ENCODE data around the gene HDAC4.

Gene HDAC4

GRCh38 chr2:239141021-239141760 is 259.6 kb downstream of the HDAC4 start:
- no peak overlapping the region for H3K27ac ChIP-seq (ENCODE audit: insufficient read depth, low read length, poor library complexity, severe bottlenecking)

GRCh38 chr2:239140346-239141020 is 260.3 kb downstream of the HDAC4 start:
- Histone ChIP-seq H3K9me3 (ENCODE audit: control insufficient read depth, low read length) (no peaks in the 10 kb centered on the region), H3K27me3 (replicated peaks; ENCODE audit: control insufficient read depth, insufficient read depth, low read length, poor library complexity, severe bottlenecking) (no peaks in the 10 kb centered on the region), H3K27ac (ENCODE audit: insufficient read depth, low read length, poor library complexity, severe bottlenecking) (no peak overlapping the region), H3K4me3 (ENCODE audit: insufficient read depth, low read depth, low read length, poor library complexity, severe bottlenecking) (no peak overlapping the region), H3K4me1 (ENCODE audit: control insufficient read depth, insufficient read depth, low read length, poor library complexity, severe bottlenecking) (no peaks in the 10 kb centered on the region), H3K36me3 (ENCODE audit: control insufficient read depth, insufficient read depth, low read length) (peaks cover 74% of the 10 kb centered on the region)
- DNase-seq: no peak

More at GRCh38 chr2:239141021-239141760, 259.6 kb downstream of the HDAC4 start:
- no peak for DNase-seq
- Histone ChIP-seq H3K4me1 (ENCODE audit: control insufficient read depth, insufficient read depth, low read length, poor library complexity, severe bottlenecking) (no peaks in the 10 kb centered on the region), H3K4me3 (ENCODE audit: insufficient read depth, low read depth, low read length, poor library complexity, severe bottlenecking) (no peak overlapping the region), H3K36me3 (ENCODE audit: control insufficient read depth, insufficient read depth, low read length) (peaks cover 68% of the 10 kb centered on the region), H3K27me3 (replicated peaks; ENCODE audit: control insufficient read depth, insufficient read depth, low read length, poor library complexity, severe bottlenecking) (no peaks in the 10 kb centered on the region), H3K9me3 (ENCODE audit: control insufficient read depth, low read length) (no peaks in the 10 kb centered on the region)

- no peak for DNase-seq
- Histone ChIP-seq H3K27me3 (replicated peaks; ENCODE audit: control insufficient read depth, insufficient read depth, low read length, poor library complexity, severe bottlenecking) (no peaks in the 10 kb centered on the region), H3K9me3 (ENCODE audit: control insufficient read depth, low read length) (no peaks in the 10 kb centered on the region), H3K27ac (ENCODE audit: insufficient read depth, low read length, poor library complexity, severe bottlenecking) (no peak overlapping the region), H3K4me1 (ENCODE audit: control insufficient read depth, insufficient read depth, low read length, poor library complexity, severe bottlenecking) (no peaks in the 10 kb centered on the region), H3K36me3 (ENCODE audit: control insufficient read depth, insufficient read depth, low read length) (peaks cover 69% of the 10 kb centered on the region), H3K4me3 (ENCODE audit: insufficient read depth, low read depth, low read length, poor library complexity, severe bottlenecking) (no peak overlapping the region)
These were observed 261.3 kb downstream of the HDAC4 start for GRCh38 chr2:239139566-239139965.

GRCh38 chr2:239139101-239139500 is 261.7 kb downstream of the HDAC4 start:
- H3K27ac ChIP-seq (ENCODE audit: insufficient read depth, low read length, poor library complexity, severe bottlenecking): no peak overlapping the region
- H3K36me3 ChIP-seq (ENCODE audit: control insufficient read depth, insufficient read depth, low read length): peaks cover 70% of the 10 kb centered on the region
- no peak overlapping the region for H3K4me3 ChIP-seq (ENCODE audit: insufficient read depth, low read depth, low read length, poor library complexity, severe bottlenecking)
- no peaks in the 10 kb centered on the region for H3K9me3 ChIP-seq (ENCODE audit: control insufficient read depth, low read length)
- H3K4me1 ChIP-seq (ENCODE audit: control insufficient read depth, insufficient read depth, low read length, poor library complexity, severe bottlenecking): no peaks in the 10 kb centered on the region
- no peaks in the 10 kb centered on the region for H3K27me3 ChIP-seq (replicated peaks; ENCODE audit: control insufficient read depth, insufficient read depth, low read length, poor library complexity, severe bottlenecking)
- DNase-seq: no peak

GRCh38 chr2:239138610-239139009 is 262.2 kb downstream of the HDAC4 start:
- DNase-seq: no peak
- Histone ChIP-seq H3K4me3 (ENCODE audit: insufficient read depth, low read depth, low read length, poor library complexity, severe bottlenecking) (no peak overlapping the region), H3K36me3 (ENCODE audit: control insufficient read depth, insufficient read depth, low read length) (peaks cover 70% of the 10 kb centered on the region), H3K27me3 (replicated peaks; ENCODE audit: control insufficient read depth, insufficient read depth, low read length, poor library complexity, severe bottlenecking) (no peaks in the 10 kb centered on the region), H3K27ac (ENCODE audit: insufficient read depth, low read length, poor library complexity, severe bottlenecking) (no peak overlapping the region), H3K4me1 (ENCODE audit: control insufficient read depth, insufficient read depth, low read length, poor library complexity, severe bottlenecking) (no peaks in the 10 kb centered on the region), H3K9me3 (ENCODE audit: control insufficient read depth, low read length) (no peaks in the 10 kb centered on the region)

GRCh38 chr2:239137898-239138283 is 262.9 kb downstream of the HDAC4 start:
- no peaks in the 10 kb centered on the region for H3K4me1 ChIP-seq (ENCODE audit: control insufficient read depth, insufficient read depth, low read length, poor library complexity, severe bottlenecking)
- H3K4me3 ChIP-seq (ENCODE audit: insufficient read depth, low read depth, low read length, poor library complexity, severe bottlenecking): no peak overlapping the region
- no peaks in the 10 kb centered on the region for H3K27me3 ChIP-seq (replicated peaks; ENCODE audit: control insufficient read depth, insufficient read depth, low read length, poor library complexity, severe bottlenecking)
- no peak overlapping the region for H3K27ac ChIP-seq (ENCODE audit: insufficient read depth, low read length, poor library complexity, severe bottlenecking)
- no peaks in the 10 kb centered on the region for H3K9me3 ChIP-seq (ENCODE audit: control insufficient read depth, low read length)
- DNase-seq: no peak
- peaks cover 70% of the 10 kb centered on the region for H3K36me3 ChIP-seq (ENCODE audit: control insufficient read depth, insufficient read depth, low read length)

- no peak overlapping the region for H3K27ac ChIP-seq (ENCODE audit: insufficient read depth, low read length, poor library complexity, severe bottlenecking)
- no peaks in the 10 kb centered on the region for H3K4me1 ChIP-seq (ENCODE audit: control insufficient read depth, insufficient read depth, low read length, poor library complexity, severe bottlenecking)
- no peaks in the 10 kb centered on the region for H3K9me3 ChIP-seq (ENCODE audit: control insufficient read depth, low read length)
- no peak overlapping the region for H3K4me3 ChIP-seq (ENCODE audit: insufficient read depth, low read depth, low read length, poor library complexity, severe bottlenecking)
- DNase-seq: no peak
- H3K36me3 ChIP-seq (ENCODE audit: control insufficient read depth, insufficient read depth, low read length): peaks cover 71% of the 10 kb centered on the region
- no peaks in the 10 kb centered on the region for H3K27me3 ChIP-seq (replicated peaks; ENCODE audit: control insufficient read depth, insufficient read depth, low read length, poor library complexity, severe bottlenecking)
These were observed 263.5 kb downstream of the HDAC4 start for GRCh38 chr2:239137165-239137897.

GRCh38 chr2:239136762-239137161 is 264.1 kb downstream of the HDAC4 start:
- no peak overlapping the region for H3K27ac ChIP-seq (ENCODE audit: insufficient read depth, low read length, poor library complexity, severe bottlenecking)
- H3K36me3 ChIP-seq (ENCODE audit: control insufficient read depth, insufficient read depth, low read length): peaks cover 70% of the 10 kb centered on the region
- H3K4me3 ChIP-seq (ENCODE audit: insufficient read depth, low read depth, low read length, poor library complexity, severe bottlenecking): no peak overlapping the region
- no peaks in the 10 kb centered on the region for H3K4me1 ChIP-seq (ENCODE audit: control insufficient read depth, insufficient read depth, low read length, poor library complexity, severe bottlenecking)
- H3K27me3 ChIP-seq (replicated peaks; ENCODE audit: control insufficient read depth, insufficient read depth, low read length, poor library complexity, severe bottlenecking): no peaks in the 10 kb centered on the region
- no peaks in the 10 kb centered on the region for H3K9me3 ChIP-seq (ENCODE audit: control insufficient read depth, low read length)
- DNase-seq: no peak

- no peak overlapping the region for H3K27ac ChIP-seq (ENCODE audit: insufficient read depth, low read length, poor library complexity, severe bottlenecking)
- no peaks in the 10 kb centered on the region for H3K4me1 ChIP-seq (ENCODE audit: control insufficient read depth, insufficient read depth, low read length, poor library complexity, severe bottlenecking)
- peaks cover 71% of the 10 kb centered on the region for H3K36me3 ChIP-seq (ENCODE audit: control insufficient read depth, insufficient read depth, low read length)
These were observed 264.6 kb downstream of the HDAC4 start for GRCh38 chr2:239136203-239136602.

GRCh38 chr2:239135531-239135930 is 265.3 kb downstream of the HDAC4 start:
- Histone ChIP-seq H3K36me3 (ENCODE audit: control insufficient read depth, insufficient read depth, low read length) (peaks cover 72% of the 10 kb centered on the region), H3K9me3 (ENCODE audit: control insufficient read depth, low read length) (no peaks in the 10 kb centered on the region), H3K27me3 (replicated peaks; ENCODE audit: control insufficient read depth, insufficient read depth, low read length, poor library complexity, severe bottlenecking) (no peaks in the 10 kb centered on the region), H3K4me1 (ENCODE audit: control insufficient read depth, insufficient read depth, low read length, poor library complexity, severe bottlenecking) (no peaks in the 10 kb centered on the region), H3K4me3 (ENCODE audit: insufficient read depth, low read depth, low read length, poor library complexity, severe bottlenecking) (no peak overlapping the region), H3K27ac (ENCODE audit: insufficient read depth, low read length, poor library complexity, severe bottlenecking) (no peak overlapping the region)
- no peak for DNase-seq

More at GRCh38 chr2:239136203-239136602, 264.6 kb downstream of the HDAC4 start:
- DNase-seq: no peak
- H3K9me3 ChIP-seq (ENCODE audit: control insufficient read depth, low read length): no peaks in the 10 kb centered on the region
- H3K4me3 ChIP-seq (ENCODE audit: insufficient read depth, low read depth, low read length, poor library complexity, severe bottlenecking): no peak overlapping the region
- H3K27me3 ChIP-seq (replicated peaks; ENCODE audit: control insufficient read depth, insufficient read depth, low read length, poor library complexity, severe bottlenecking): no peaks in the 10 kb centered on the region
